GM12878 (cell line): ENCODE results near the gene DDO. TPM values are rescaled to one million over a fixed set of nuclear protein-coding genes. Genes with fewer than 3 reads are reported as not detected.

Experiments
- ATAC-seq: fragments of 200-7000 bp; cut with Tn5 transposase; 3 replicates; pipeline ENCODE4 v1.9.1; 2020; ENCODE audit warnings: mild to moderate bottlenecking, moderate library complexity
- BruUV-seq: library from RNA; stranded (reverse); fragments of 400-500 nt; replicated peaks from 2 replicates; lab custom pipeline; 2021; lab: Mats Ljungman, UMichigan
- CTCF ChIA-PET: fragments of 300-600 bp; sonication (Branson Sonifier 250); formaldehyde crosslinking; extraction: SDS; loops from one replicate; lab custom pipeline; 2021; ENCODE audit warnings: inconsistent platforms; lab: Yijun Ruan, JAX
- POLR2A ChIA-PET: fragments of 350-600 bp; formaldehyde crosslinking; extraction: SDS; loops from one replicate; lab custom pipeline; 2021; ENCODE audit warnings: inconsistent platforms; lab: Charles Lee
- RAD21 ChIA-PET: fragments of 300-600 bp; sonication (Branson Sonifier 250); formaldehyde crosslinking; loops from one replicate; lab custom pipeline; 2023; ENCODE audit warnings: antibody characterized with exemption; ENCODE audit not compliant: unreplicated experiment; lab: Charles Lee
- SMC1A ChIA-PET: fragments of 300-600 bp; sonication (Branson Sonifier 250); formaldehyde crosslinking; loops from one replicate; lab custom pipeline; 2023; ENCODE audit not compliant: unreplicated experiment, uncharacterized antibody; lab: Charles Lee
- DNase-seq: peaks from one replicate; pipeline ENCODE4 v3.0.0-alpha.2; 2011; ENCODE audit warnings: low read depth, low spot score
- FAIRE-seq: peaks from 3 replicates; lab custom pipeline; 2011; peaks lifted over from hg19 to GRCh38; lab: Jason Lieb, UNC
- H2AFZ ChIP-seq: 2 replicates; pipeline ENCODE4 v1.6.0; 2011; ENCODE audit warnings: low read depth, low read length, control low read depth; ENCODE audit not compliant: control insufficient read depth
- H3K27ac ChIP-seq: 2 replicates; pipeline ENCODE4 v1.5.1; 2011; ENCODE audit warnings: control low read depth; ENCODE audit not compliant: control insufficient read depth, insufficient read depth
- H3K27me3 ChIP-seq, 2 experiments: replicated peaks in 1 of 2; 2 replicates each; pipeline versions ENCODE4 v1.6.0 to v1.6.1; 2011; ENCODE audit warnings: low read length in 1 of 2; ENCODE audit not compliant: control insufficient read depth in 2 of 2, insufficient read depth in 2 of 2
- H3K36me3 ChIP-seq, 2 experiments: 2 replicates each; pipeline ENCODE4 v1.5.1; 2011; ENCODE audit warnings: low read length in 1 of 2; ENCODE audit not compliant: control insufficient read depth in 2 of 2, insufficient read depth in 2 of 2
- H3K4me1 ChIP-seq: 2 replicates; pipeline ENCODE4 v1.6.1; 2011; ENCODE audit warnings: mild to moderate bottlenecking, low read length, moderate library complexity, mixed read lengths; ENCODE audit not compliant: control insufficient read depth, insufficient read depth
- H3K4me2 ChIP-seq: 2 replicates; pipeline ENCODE4 v1.6.0; 2011; ENCODE audit warnings: control low read depth; ENCODE audit not compliant: control insufficient read depth, insufficient read depth
- H3K4me3 ChIP-seq: fragments of 200-600 bp; sonication (generic); 2 replicates; pipeline ENCODE4 v1.5.1; 2016
- H3K79me2 ChIP-seq: 2 replicates; pipeline ENCODE4 v1.6.0; 2011; ENCODE audit warnings: low read length; ENCODE audit not compliant: control insufficient read depth, insufficient read depth
- H3K9ac ChIP-seq: 2 replicates; pipeline ENCODE4 v1.8.0; 2011; ENCODE audit warnings: low read length, control low read depth, mixed read lengths; ENCODE audit not compliant: control insufficient read depth, insufficient read depth
- H3K9me3 ChIP-seq: replicated peaks from 3 replicates; pipeline ENCODE4 v1.5.1; 2011; ENCODE audit warnings: mild to moderate bottlenecking, low read length; ENCODE audit not compliant: control insufficient read depth, insufficient read depth
- H4K20me1 ChIP-seq: 2 replicates; pipeline ENCODE4 v1.6.0; 2011; ENCODE audit not compliant: control insufficient read depth, insufficient read depth
- HDAC6 ChIP-seq: fragments of 200-600 bp; sonication (generic); IDR thresholded peaks from one replicate; pipeline ENCODE4 v1.8.0; 2017; ENCODE audit warnings: antibody characterized with exemption; ENCODE audit not compliant: unreplicated experiment
- IRF4 ChIP-seq: IDR thresholded peaks from 2 replicates; pipeline ENCODE4 v1.6.1; 2011; ENCODE audit warnings: low read depth, low read length
- MAX ChIP-seq: IDR thresholded peaks from 2 replicates; pipeline ENCODE4 v1.6.1; 2012; ENCODE audit warnings: low read depth, low read length, improper control_type of control experiment
- ZNF274 ChIP-seq: IDR thresholded peaks from one replicate; pipeline ENCODE4 v1.8.0; 2011; ENCODE audit not compliant: insufficient read length, insufficient read depth
- WGBS: methylation state at CpG from one replicate; pipeline ENCODE4 v1.1.6; 2016; ENCODE audit warnings: low lambda C conversion rate; ENCODE audit not compliant: insufficient replicate concordance, insufficient coverage; ENCODE audit errors: missing lambda C conversion rate; 5-methylcytosine and 5-hydroxymethylcytosine counted together
- in situ Hi-C: fragments of 300-500 bp; cut with MboI; formaldehyde crosslinking; loops from 9 replicates; pipeline ENCODE4 v1.14.3; 2018; ENCODE audit warnings: mixed read lengths
- intact Hi-C: fragments of 100-400 bp; cut with micrococcal nuclease; formaldehyde crosslinking; loops from one replicate; pipeline ENCODE4 v1.14.2; 2022; ENCODE audit not compliant: unreplicated experiment
- polyA plus RNA-seq, 11 experiments: library from polyadenylated mRNA; depleted of rRNA in 4 of 11; unstranded in 6 of 11; stranded (reverse) in 5 of 11; fragments of >200 nt; fragmentation: Nextera tagmentation in 4 of 11; fragmentation: Illumina TruSeq in 1 of 11; extraction: Ambion mirVana in 4 of 11; extraction: Trizol in 1 of 11; gene quantifications; 1 replicate in 1 of 11; 2 replicates in 10 of 11; pipeline versions ENCODE4 v1.2.1 to v1.2.3, GENCODE V29; 2011 to 2016; ENCODE audit warnings: inconsistent platforms in 2 of 11, missing spikeins in 2 of 11, low read depth in 1 of 11
- total RNA-seq, 4 experiments: library from RNA; depleted of rRNA in 3 of 4; stranded (reverse); fragments of >200 nt in 3 of 4; fragmentation: Illumina TruSeq in 1 of 4; extraction: Trizol in 1 of 4; gene quantifications; 2 replicates each; pipeline versions ENCODE4 v1.2.1 to v1.2.3, GENCODE V29; 2013 to 2021
- TF ChIP-seq, protein P1 (sequence below): fragments of 450-650 bp; formaldehyde crosslinking; IDR thresholded peaks from 2 replicates; pipeline ENCODE4 v1.4.0; 2020; ENCODE audit warnings: mild to moderate bottlenecking, moderate library complexity
- TF ChIP-seq, protein P2 (sequence below): IDR thresholded peaks from 2 replicates; pipeline ENCODE4 v1.6.1; 2012; ENCODE audit warnings: improper control_type of control experiment, low read depth, low read length; ENCODE audit not compliant: insufficient replicate concordance

Gene DDO
- total and polyA plus RNA-seq, 10 of the 15 experiments (the other 5 are each of a cell fraction or from before 2014, with no cell fraction given) = 0.04 to 0.14 (median 0.09) TPM; not detected in 6

- Histone ChIP-seq H3K9me3 (no peaks in the 10 kb centered on the region), H3K4me1 (no peaks in the 10 kb centered on the region), H3K27me3 (peaks cover 7 to 20% of the 10 kb centered on the region in 2 experiments; a peak in 3 of 4 replicates), H2AFZ (no peak overlapping the region), H3K36me3 (no peaks in the 10 kb centered on the region), H4K20me1 (no peaks in the 10 kb centered on the region), H3K79me2 (no peaks in the 10 kb centered on the region), H3K4me3 (no peak overlapping the region), H3K4me2 (no peak overlapping the region), H3K27ac (no peak overlapping the region), H3K9ac (no peak overlapping the region)
- ATAC-seq (no peak), DNase-seq (no peak), FAIRE-seq (no peak)
- ChIA-PET POLR2A (no interaction called here), CTCF (no interaction called here), RAD21 (no interaction called here), SMC1A (no interaction called here)
- TF ChIP-seq IRF4 = no peak
- no peak for TF ChIP-seq MAX
- TF ChIP-seq, protein P1, sequence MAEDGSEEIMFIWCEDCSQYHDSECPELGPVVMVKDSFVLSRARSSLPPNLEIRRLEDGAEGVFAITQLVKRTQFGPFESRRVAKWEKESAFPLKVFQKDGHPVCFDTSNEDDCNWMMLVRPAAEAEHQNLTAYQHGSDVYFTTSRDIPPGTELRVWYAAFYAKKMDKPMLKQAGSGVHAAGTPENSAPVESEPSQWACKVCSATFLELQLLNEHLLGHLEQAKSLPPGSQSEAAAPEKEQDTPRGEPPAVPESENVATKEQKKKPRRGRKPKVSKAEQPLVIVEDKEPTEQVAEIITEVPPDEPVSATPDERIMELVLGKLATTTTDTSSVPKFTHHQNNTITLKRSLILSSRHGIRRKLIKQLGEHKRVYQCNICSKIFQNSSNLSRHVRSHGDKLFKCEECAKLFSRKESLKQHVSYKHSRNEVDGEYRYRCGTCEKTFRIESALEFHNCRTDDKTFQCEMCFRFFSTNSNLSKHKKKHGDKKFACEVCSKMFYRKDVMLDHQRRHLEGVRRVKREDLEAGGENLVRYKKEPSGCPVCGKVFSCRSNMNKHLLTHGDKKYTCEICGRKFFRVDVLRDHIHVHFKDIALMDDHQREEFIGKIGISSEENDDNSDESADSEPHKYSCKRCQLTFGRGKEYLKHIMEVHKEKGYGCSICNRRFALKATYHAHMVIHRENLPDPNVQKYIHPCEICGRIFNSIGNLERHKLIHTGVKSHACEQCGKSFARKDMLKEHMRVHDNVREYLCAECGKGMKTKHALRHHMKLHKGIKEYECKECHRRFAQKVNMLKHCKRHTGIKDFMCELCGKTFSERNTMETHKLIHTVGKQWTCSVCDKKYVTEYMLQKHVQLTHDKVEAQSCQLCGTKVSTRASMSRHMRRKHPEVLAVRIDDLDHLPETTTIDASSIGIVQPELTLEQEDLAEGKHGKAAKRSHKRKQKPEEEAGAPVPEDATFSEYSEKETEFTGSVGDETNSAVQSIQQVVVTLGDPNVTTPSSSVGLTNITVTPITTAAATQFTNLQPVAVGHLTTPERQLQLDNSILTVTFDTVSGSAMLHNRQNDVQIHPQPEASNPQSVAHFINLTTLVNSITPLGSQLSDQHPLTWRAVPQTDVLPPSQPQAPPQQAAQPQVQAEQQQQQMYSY (CRISPR knock-in tag) = no peak
- no peak for TF ChIP-seq ZNF274
- TF ChIP-seq HDAC6 = no peak
- TF ChIP-seq, protein P2, sequence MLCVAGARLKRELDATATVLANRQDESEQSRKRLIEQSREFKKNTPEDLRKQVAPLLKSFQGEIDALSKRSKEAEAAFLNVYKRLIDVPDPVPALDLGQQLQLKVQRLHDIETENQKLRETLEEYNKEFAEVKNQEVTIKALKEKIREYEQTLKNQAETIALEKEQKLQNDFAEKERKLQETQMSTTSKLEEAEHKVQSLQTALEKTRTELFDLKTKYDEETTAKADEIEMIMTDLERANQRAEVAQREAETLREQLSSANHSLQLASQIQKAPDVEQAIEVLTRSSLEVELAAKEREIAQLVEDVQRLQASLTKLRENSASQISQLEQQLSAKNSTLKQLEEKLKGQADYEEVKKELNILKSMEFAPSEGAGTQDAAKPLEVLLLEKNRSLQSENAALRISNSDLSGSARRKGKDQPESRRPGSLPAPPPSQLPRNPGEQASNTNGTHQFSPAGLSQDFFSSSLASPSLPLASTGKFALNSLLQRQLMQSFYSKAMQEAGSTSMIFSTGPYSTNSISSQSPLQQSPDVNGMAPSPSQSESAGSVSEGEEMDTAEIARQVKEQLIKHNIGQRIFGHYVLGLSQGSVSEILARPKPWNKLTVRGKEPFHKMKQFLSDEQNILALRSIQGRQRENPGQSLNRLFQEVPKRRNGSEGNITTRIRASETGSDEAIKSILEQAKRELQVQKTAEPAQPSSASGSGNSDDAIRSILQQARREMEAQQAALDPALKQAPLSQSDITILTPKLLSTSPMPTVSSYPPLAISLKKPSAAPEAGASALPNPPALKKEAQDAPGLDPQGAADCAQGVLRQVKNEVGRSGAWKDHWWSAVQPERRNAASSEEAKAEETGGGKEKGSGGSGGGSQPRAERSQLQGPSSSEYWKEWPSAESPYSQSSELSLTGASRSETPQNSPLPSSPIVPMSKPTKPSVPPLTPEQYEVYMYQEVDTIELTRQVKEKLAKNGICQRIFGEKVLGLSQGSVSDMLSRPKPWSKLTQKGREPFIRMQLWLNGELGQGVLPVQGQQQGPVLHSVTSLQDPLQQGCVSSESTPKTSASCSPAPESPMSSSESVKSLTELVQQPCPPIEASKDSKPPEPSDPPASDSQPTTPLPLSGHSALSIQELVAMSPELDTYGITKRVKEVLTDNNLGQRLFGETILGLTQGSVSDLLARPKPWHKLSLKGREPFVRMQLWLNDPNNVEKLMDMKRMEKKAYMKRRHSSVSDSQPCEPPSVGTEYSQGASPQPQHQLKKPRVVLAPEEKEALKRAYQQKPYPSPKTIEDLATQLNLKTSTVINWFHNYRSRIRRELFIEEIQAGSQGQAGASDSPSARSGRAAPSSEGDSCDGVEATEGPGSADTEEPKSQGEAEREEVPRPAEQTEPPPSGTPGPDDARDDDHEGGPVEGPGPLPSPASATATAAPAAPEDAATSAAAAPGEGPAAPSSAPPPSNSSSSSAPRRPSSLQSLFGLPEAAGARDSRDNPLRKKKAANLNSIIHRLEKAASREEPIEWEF = no peak
- BruUV-seq = no TSS peak
- intact Hi-C loops (no loop called here), in situ Hi-C loops (no loop called here)
- 0% methylated on average over 2 of the region's 2 CpGs for WGBS
Measured at GRCh38 chr6:110355727-110356126, 59.6 kb downstream of the DDO start.
